Nucleus accumbens (tissue), 56 donors: ENCODE measurements around the gene ZNF786.
"Not testable (repeated sequence)": the region's sequence is repeated elsewhere in the genome, so short reads cannot be mapped to it uniquely, and the experiment has no call there.

Experiments used
- DNase-seq, 56 donors: peaks; one replicate each; lab custom pipeline; 2025; lab: John Stamatoyannopoulos, UW

Gene ZNF786

GRCh38 chr7:149090397-149091195, at the start of gene ZNF786:
ZNF786 (minus strand) TSS chr7:149090718; CDS start chr7:149090640, 78 bp downstream.
- peak in 55 of 56 donors; percentile 28 to 91 (median 81) for DNase-seq

GRCh38 chr7:149136118-149136517, 45.6 kb upstream of the ZNF786 start:
- DNase-seq = no peak

- no peak for DNase-seq
Measured at GRCh38 chr7:149133028-149133710, 42.7 kb upstream of the ZNF786 start.

GRCh38 chr7:149130572-149131198, 40.2 kb upstream of the ZNF786 start:
- no peak for DNase-seq

GRCh38 chr7:149126662-149127266, 36.2 kb upstream of the ZNF786 start:
- DNase-seq = peak in 44 of 56 donors; percentile 26 to 84 (median 66)

GRCh38 chr7:149125863-149126661, 35.5 kb upstream of the ZNF786 start, which contains the start of gene ZNF425:
ZNF425 (minus strand) TSS chr7:149126324; CDS start chr7:149126213, 111 bp downstream.
- peak; percentile 16 to 93 (median 86) for DNase-seq

GRCh38 chr7:149125189-149125862, 34.8 kb upstream of the ZNF786 start:
- DNase-seq = peak in 1 of 56 donors; percentile 53

GRCh38 chr7:149109969-149110368, 19.5 kb upstream of the ZNF786 start:
- DNase-seq = no peak

GRCh38 chr7:149104749-149105148, 14.2 kb upstream of the ZNF786 start:
- DNase-seq = no peak

GRCh38 chr7:149104214-149104613, 13.7 kb upstream of the ZNF786 start:
- DNase-seq = no peak

- no peak for DNase-seq
Measured at GRCh38 chr7:149103424-149103823, 12.9 kb upstream of the ZNF786 start.

GRCh38 chr7:149102666-149103065, 12.1 kb upstream of the ZNF786 start:
- DNase-seq = no peak

GRCh38 chr7:149100821-149101220, 10.3 kb upstream of the ZNF786 start:
- no peak for DNase-seq

- peak in 2 of 56 donors; percentile 4 to 7 for DNase-seq
Measured at GRCh38 chr7:149099058-149099457, 8.5 kb upstream of the ZNF786 start.

GRCh38 chr7:149097088-149097487, 6.6 kb upstream of the ZNF786 start:
- no peak for DNase-seq

GRCh38 chr7:149093228-149093627, 2.7 kb upstream of the ZNF786 start:
- no peak for DNase-seq

- DNase-seq = not testable (repeated sequence)
Measured at GRCh38 chr7:149092244-149092643, 1.7 kb upstream of the ZNF786 start.

GRCh38 chr7:149087376-149087775, 3.1 kb downstream of the ZNF786 start:
- no peak for DNase-seq

GRCh38 chr7:149085866-149086265, 4.7 kb downstream of the ZNF786 start:
- DNase-seq = no peak
